WTC11 (cell line): ENCODE measurements around the gene PPP1R36.

Experiments
- CTCF ChIP-seq: fragments of 200-600 bp; IDR thresholded peaks from 2 replicates; pipeline ENCODE4 v1.8.0; 2022; ENCODE audit warnings: antibody characterized with exemption
- ETV6 ChIP-seq: sonication (generic); formaldehyde crosslinking; IDR thresholded peaks from 2 replicates; pipeline ENCODE4 v1.8.1; 2022; ENCODE audit warnings: mild to moderate bottlenecking, missing genetic modification reagents
- FOXJ3 ChIP-seq: sonication (generic); formaldehyde crosslinking; IDR thresholded peaks from 2 replicates; pipeline ENCODE4 v1.9.0; 2021; ENCODE audit warnings: missing genetic modification reagents, mild to moderate bottlenecking, borderline replicate concordance
- KAT7 ChIP-seq: sonication (generic); formaldehyde crosslinking; IDR thresholded peaks from 2 replicates; pipeline ENCODE4 v1.8.1; 2023; ENCODE audit warnings: missing genetic modification reagents, mild to moderate bottlenecking, borderline replicate concordance
- MAX ChIP-seq: sonication (generic); formaldehyde crosslinking; IDR thresholded peaks from 2 replicates; pipeline ENCODE4 v1.8.0; 2022; ENCODE audit warnings: mild to moderate bottlenecking, missing genetic modification reagents
- MYBL2 ChIP-seq: sonication (generic); formaldehyde crosslinking; IDR thresholded peaks from 2 replicates; pipeline ENCODE4 v1.8.1; 2023; ENCODE audit warnings: mild to moderate bottlenecking, moderate library complexity, missing genetic modification reagents
- PRRX2 ChIP-seq: fragments of 250-450 bp; sonication (Bioruptor Pico); IDR thresholded peaks from 2 replicates; pipeline ENCODE4 v1.8.0; 2021; ENCODE audit warnings: mild to moderate bottlenecking
- RELA ChIP-seq: sonication (generic); formaldehyde crosslinking; IDR thresholded peaks from 2 replicates; pipeline ENCODE4 v1.8.1; 2022; ENCODE audit warnings: missing genetic modification reagents, mild to moderate bottlenecking, borderline replicate concordance
- TP53 ChIP-seq: sonication (generic); formaldehyde crosslinking; IDR thresholded peaks from 2 replicates; pipeline ENCODE4 v1.8.1; 2023; ENCODE audit warnings: mild to moderate bottlenecking, missing genetic modification reagents
- ZBTB43 ChIP-seq: sonication (generic); formaldehyde crosslinking; IDR thresholded peaks from 2 replicates; pipeline ENCODE4 v1.8.1; 2023; ENCODE audit warnings: mild to moderate bottlenecking, missing genetic modification reagents
- ZNF263 ChIP-seq: sonication (generic); formaldehyde crosslinking; IDR thresholded peaks from 2 replicates; pipeline ENCODE4 v1.8.1; 2022; ENCODE audit warnings: low read depth, mild to moderate bottlenecking, moderate library complexity, missing genetic modification reagents
- TF ChIP-seq, protein P1 (sequence below): sonication (generic); formaldehyde crosslinking; IDR thresholded peaks from 2 replicates; pipeline ENCODE4 v1.8.1; 2023; ENCODE audit warnings: mild to moderate bottlenecking, moderate library complexity, missing genetic modification reagents
- TF ChIP-seq, protein P2 (sequence below): sonication (generic); formaldehyde crosslinking; IDR thresholded peaks from 2 replicates; pipeline ENCODE4 v1.8.0; 2023; ENCODE audit warnings: missing genetic modification reagents

- TF ChIP-seq CTCF (no peak), TP53 (CRISPR knock-in tag) (no peak), KAT7 (CRISPR knock-in tag) (no peak), FOXJ3 (no peak), RELA (CRISPR knock-in tag) (no peak), MYBL2 (CRISPR knock-in tag) (no peak), PRRX2 (CRISPR knock-in tag) (no peak), MAX (CRISPR knock-in tag) (no peak), ZBTB43 (CRISPR knock-in tag) (no peak), ZNF263 (no peak), ETV6 (CRISPR knock-in tag) (no peak)
- TF ChIP-seq, protein P1, sequence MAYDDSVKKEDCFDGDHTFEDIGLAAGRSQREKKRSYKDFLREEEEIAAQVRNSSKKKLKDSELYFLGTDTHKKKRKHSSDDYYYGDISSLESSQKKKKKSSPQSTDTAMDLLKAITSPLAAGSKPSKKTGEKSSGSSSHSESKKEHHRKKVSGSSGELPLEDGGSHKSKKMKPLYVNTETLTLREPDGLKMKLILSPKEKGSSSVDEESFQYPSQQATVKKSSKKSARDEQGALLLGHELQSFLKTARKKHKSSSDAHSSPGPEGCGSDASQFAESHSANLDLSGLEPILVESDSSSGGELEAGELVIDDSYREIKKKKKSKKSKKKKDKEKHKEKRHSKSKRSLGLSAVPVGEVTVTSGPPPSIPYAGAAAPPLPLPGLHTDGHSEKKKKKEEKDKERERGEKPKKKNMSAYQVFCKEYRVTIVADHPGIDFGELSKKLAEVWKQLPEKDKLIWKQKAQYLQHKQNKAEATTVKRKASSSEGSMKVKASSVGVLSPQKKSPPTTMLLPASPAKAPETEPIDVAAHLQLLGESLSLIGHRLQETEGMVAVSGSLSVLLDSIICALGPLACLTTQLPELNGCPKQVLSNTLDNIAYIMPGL (CRISPR knock-in tag): no peak
- TF ChIP-seq, protein P2, sequence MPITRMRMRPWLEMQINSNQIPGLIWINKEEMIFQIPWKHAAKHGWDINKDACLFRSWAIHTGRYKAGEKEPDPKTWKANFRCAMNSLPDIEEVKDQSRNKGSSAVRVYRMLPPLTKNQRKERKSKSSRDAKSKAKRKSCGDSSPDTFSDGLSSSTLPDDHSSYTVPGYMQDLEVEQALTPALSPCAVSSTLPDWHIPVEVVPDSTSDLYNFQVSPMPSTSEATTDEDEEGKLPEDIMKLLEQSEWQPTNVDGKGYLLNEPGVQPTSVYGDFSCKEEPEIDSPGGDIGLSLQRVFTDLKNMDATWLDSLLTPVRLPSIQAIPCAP: no peak
Observed at GRCh38 chr14:64598404-64598803, 48.6 kb downstream of the PPP1R36 start.
